Natural killer cell (primary cell): ENCODE measurements around the gene CMTM8. TPM values are rescaled to one million over a fixed set of nuclear protein-coding genes. Genes with fewer than 3 reads are reported as not detected.

Source experiments
- ATAC-seq, 3 donors: fragments of 150-1000 bp in 2 of 3; fragments of 200-7000 bp in 1 of 3; cut with Tn5 transposase; 1 replicate in 1 of 3; 2 replicates in 2 of 3; pipeline ENCODE4 v1.10.0; 2021; ENCODE audit warnings: mild to moderate bottlenecking in 2 of 3, moderate library complexity in 2 of 3
- DNase-seq, 2 donors: peaks; one replicate each; pipeline versions ENCODE4 v3.0.0 to v3.0.0-alpha.2; 2013 to 2021; ENCODE audit warnings: mixed read lengths in 1 of 2
- H3K27ac ChIP-seq: one replicate; pipeline ENCODE4 v1.5.1; 2013; ENCODE audit warnings: mild to moderate bottlenecking, low read length
- H3K27me3 ChIP-seq: one replicate; pipeline ENCODE4 v1.6.1; 2013; ENCODE audit warnings: low read length; ENCODE audit not compliant: control insufficient read depth, insufficient read depth
- H3K36me3 ChIP-seq: one replicate; pipeline ENCODE4 v1.6.1; 2013; ENCODE audit warnings: low read length; ENCODE audit not compliant: control insufficient read depth, insufficient read depth
- H3K4me1 ChIP-seq: one replicate; pipeline ENCODE4 v1.6.1; 2013; ENCODE audit warnings: low read length; ENCODE audit not compliant: control insufficient read depth, insufficient read depth
- H3K4me3 ChIP-seq: one replicate; pipeline ENCODE4 v1.5.1; 2013; ENCODE audit warnings: low read length
- H3K9me3 ChIP-seq: one replicate; pipeline ENCODE4 v1.6.1; 2013; ENCODE audit warnings: low read length; ENCODE audit not compliant: control insufficient read depth, insufficient read depth
- H3K27ac Mint-ChIP-seq, 2 donors: one replicate each; pipeline ENCODE4 v1.8.0; 2022; ENCODE audit warnings: mild to moderate bottlenecking in 2 of 2, mixed read lengths in 2 of 2, moderate library complexity in 1 of 2
- H3K27me3 Mint-ChIP-seq, 2 donors: one replicate each; pipeline ENCODE4 v1.8.0; 2022; ENCODE audit warnings: low read depth in 2 of 2, mixed read lengths in 2 of 2
- H3K36me3 Mint-ChIP-seq: one replicate; pipeline ENCODE4 v1.8.0; 2022; ENCODE audit warnings: mixed read lengths
- H3K4me1 Mint-ChIP-seq, 2 donors: one replicate each; pipeline ENCODE4 v1.8.0; 2022; ENCODE audit warnings: mixed read lengths in 2 of 2
- H3K4me3 Mint-ChIP-seq: one replicate; pipeline ENCODE4 v1.8.0; 2022; ENCODE audit warnings: mild to moderate bottlenecking, moderate library complexity, mixed read lengths
- H3K9me3 Mint-ChIP-seq, 2 donors: one replicate each; pipeline ENCODE4 v1.8.0; 2022; ENCODE audit warnings: mixed read lengths in 2 of 2
- CTCF ChIP-seq: fragments of 200-600 bp; IDR thresholded peaks from one replicate; pipeline ENCODE4 v1.8.0; 2022; ENCODE audit warnings: antibody characterized with exemption
- WGBS: methylation state at CpG from one replicate; pipeline ENCODE4 v1.1.7; 2013; ENCODE audit warnings: missing lambda C conversion rate; ENCODE audit not compliant: insufficient coverage; 5-methylcytosine and 5-hydroxymethylcytosine counted together
- intact Hi-C: fragments of 100-400 bp; cut with micrococcal nuclease; formaldehyde crosslinking; loops from one replicate; pipeline ENCODE4 v1.14.2; 2022
- total RNA-seq, 4 donors: library from RNA; stranded (reverse); fragments of 120-200 nt in 1 of 4; gene quantifications; one replicate each; pipeline versions ENCODE4 v1.2.3 to v1.2.4, GENCODE V29; 2013 to 2022

CMTM8 gene
- total RNA-seq, 3 donors from 2014 or later (not counting 1 experiment from before 2014, with no cell fraction given), result 0.31 to 0.88 (median 0.83) TPM

DNA sequence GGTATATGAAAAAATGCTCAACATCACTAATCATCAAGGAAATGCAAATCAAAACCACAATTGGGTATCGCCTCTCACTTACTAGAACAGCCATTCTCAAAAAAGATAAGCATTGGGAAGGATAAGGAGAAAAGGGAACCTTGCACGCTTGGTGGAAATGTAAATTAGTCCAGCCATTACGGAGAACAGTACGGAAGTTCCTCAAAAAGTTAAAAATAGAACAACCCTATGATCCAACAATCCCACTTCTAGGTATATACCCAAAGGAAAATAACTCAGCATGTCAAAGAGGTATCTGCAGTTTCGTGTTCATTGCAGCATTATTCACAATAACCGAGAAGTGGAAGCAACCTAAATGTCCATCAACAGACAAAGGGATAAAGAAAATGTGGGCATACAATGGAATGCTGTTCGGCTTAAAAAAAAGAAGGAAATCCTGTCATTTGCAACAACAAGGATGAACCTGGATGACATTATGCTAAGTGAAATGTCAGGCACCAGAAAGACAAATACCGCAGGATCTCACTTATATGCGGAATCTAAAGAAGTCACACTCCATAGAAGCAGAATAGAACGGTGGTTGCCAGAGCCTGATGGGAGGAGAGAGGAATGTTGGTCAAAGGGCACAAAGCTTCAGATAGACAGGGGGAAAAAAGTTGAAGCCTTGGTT is 141.5 kb downstream of the CMTM8 start:
- Histone ChIP-seq H3K36me3 (no peaks in the 10 kb centered on the region), H3K9me3 (no peaks in the 10 kb centered on the region), H3K4me1 (no peaks in the 10 kb centered on the region), H3K27ac (no peak overlapping the region), H3K4me3 (no peak overlapping the region), H3K27me3 (no peaks in the 10 kb centered on the region)
- TF ChIP-seq CTCF, result no peak
- Mint-ChIP-seq H3K27ac (no peak overlapping the region), H3K4me3 (no peak overlapping the region), H3K9me3 (no peaks in the 10 kb centered on the region), H3K27me3 (peaks cover 5 to 8% of the 10 kb centered on the region in 2 donors), H3K4me1 (peaks cover 3 to 6% of the 10 kb centered on the region in 2 donors), H3K36me3 (no peaks in the 10 kb centered on the region)
- DNase-seq (no peak), ATAC-seq (no peak)
- intact Hi-C loops, result loop anchor here (5.0 kb wide), 1 partner anchor 277 kb away; no protein-coding TSS in a partner anchor
- WGBS, result 84% methylated on average over 7 of the region's 10 CpGs

DNA sequence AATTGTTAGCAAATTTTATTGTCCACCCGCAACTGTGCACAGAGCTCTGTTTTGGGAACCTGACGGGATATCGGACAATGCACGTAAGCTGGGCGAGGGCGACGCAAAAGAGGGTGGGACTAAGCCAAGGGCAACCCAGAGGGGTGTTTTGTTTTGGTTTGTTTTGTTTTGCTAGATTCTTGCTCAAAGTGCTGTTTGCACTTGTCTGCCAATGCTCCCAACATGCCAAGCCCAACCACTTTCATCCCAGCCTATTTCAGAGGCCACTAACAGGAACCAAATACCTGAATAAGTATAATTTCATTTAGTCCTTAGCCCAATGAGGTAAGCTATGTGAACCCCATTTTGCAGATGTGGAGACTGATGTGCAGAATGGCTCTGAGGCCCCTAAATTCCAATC is 143.4 kb downstream of the CMTM8 start:
- ATAC-seq, result no peak
- Mint-ChIP-seq H3K27ac (no peak overlapping the region), H3K9me3 (no peaks in the 10 kb centered on the region), H3K36me3 (no peaks in the 10 kb centered on the region), H3K4me1 (no peaks in the 10 kb centered on the region), H3K4me3 (no peak overlapping the region), H3K27me3 (peaks cover 11 to 12% of the 10 kb centered on the region in 2 donors)
- no peak for TF ChIP-seq CTCF
- Histone ChIP-seq H3K4me3 (no peak overlapping the region), H3K27ac (no peak overlapping the region), H3K4me1 (no peaks in the 10 kb centered on the region), H3K27me3 (no peaks in the 10 kb centered on the region), H3K9me3 (no peaks in the 10 kb centered on the region), H3K36me3 (no peaks in the 10 kb centered on the region)
- 99% methylated on average over 7 of the region's 7 CpGs for WGBS
- no peak for DNase-seq
- intact Hi-C loops, result no loop called here

- no peak for ATAC-seq
- Mint-ChIP-seq H3K27me3 (peaks cover 11 to 12% of the 10 kb centered on the region in 2 donors), H3K36me3 (no peaks in the 10 kb centered on the region), H3K27ac (no peak overlapping the region), H3K4me3 (no peak overlapping the region), H3K4me1 (no peaks in the 10 kb centered on the region), H3K9me3 (no peaks in the 10 kb centered on the region)
- Histone ChIP-seq H3K27ac (no peak overlapping the region), H3K9me3 (no peaks in the 10 kb centered on the region), H3K4me1 (no peaks in the 10 kb centered on the region), H3K4me3 (no peak overlapping the region), H3K36me3 (no peaks in the 10 kb centered on the region), H3K27me3 (no peaks in the 10 kb centered on the region)
- 83% methylated on average over 2 of the region's 2 CpGs for WGBS
- TF ChIP-seq CTCF, result no peak
- DNase-seq, result no peak
- intact Hi-C loops, result no loop called here
Measured at GRCh38 chr3:32383136-32383711, 144.7 kb downstream of the CMTM8 start.
